MCF 10A (cell line): ENCODE data around the gene RAB36. TPM values are rescaled to one million over a fixed set of nuclear protein-coding genes. Genes with fewer than 3 reads are reported as not detected.

Experiments
- BruUV-seq: library from RNA; stranded (reverse); fragments of 400-500 nt; replicated peaks from 2 replicates; lab custom pipeline; 2021; lab: Mats Ljungman, UMichigan
- CTCF ChIA-PET: fragments of 300-600 bp; sonication (Branson Sonifier 250); formaldehyde crosslinking; extraction: SDS; loops from one replicate; lab custom pipeline; 2021; ENCODE audit warnings: antibody characterized with exemption, inconsistent platforms; lab: Yijun Ruan, JAX
- POLR2A ChIA-PET: fragments of 300-600, 350-650 bp; sonication (Branson Sonifier 250); formaldehyde crosslinking; extraction: SDS; loops from one replicate; lab custom pipeline; 2020; ENCODE audit warnings: antibody characterized with exemption, inconsistent platforms; lab: Yijun Ruan, JAX
- DNase-seq: peaks from one replicate; pipeline ENCODE4 v3.0.0-alpha.2; 2018; ENCODE audit not compliant: unreplicated experiment
- H3K27ac Mint-ChIP-seq: one replicate; pipeline ENCODE4 v1.8.0; 2022; ENCODE audit warnings: mild to moderate bottlenecking, low read depth, mixed read lengths; ENCODE audit not compliant: unreplicated experiment
- H3K27me3 Mint-ChIP-seq: one replicate; pipeline ENCODE4 v1.8.0; 2022; ENCODE audit warnings: mixed read lengths; ENCODE audit not compliant: insufficient read depth, unreplicated experiment
- H3K36me3 Mint-ChIP-seq: one replicate; pipeline ENCODE4 v1.8.0; 2022; ENCODE audit warnings: mild to moderate bottlenecking, moderate library complexity, mixed read lengths; ENCODE audit not compliant: insufficient read depth, unreplicated experiment
- H3K4me1 Mint-ChIP-seq: one replicate; pipeline ENCODE4 v1.8.0; 2022; ENCODE audit warnings: mixed read lengths; ENCODE audit not compliant: insufficient read depth, unreplicated experiment
- H3K4me3 Mint-ChIP-seq: one replicate; pipeline ENCODE4 v1.8.0; 2022; ENCODE audit warnings: mild to moderate bottlenecking, moderate library complexity, mixed read lengths; ENCODE audit not compliant: unreplicated experiment
- H3K9me3 Mint-ChIP-seq: one replicate; pipeline ENCODE4 v1.8.0; 2022; ENCODE audit warnings: mixed read lengths; ENCODE audit not compliant: unreplicated experiment
- intact Hi-C: fragments of 100-400 bp; cut with micrococcal nuclease; formaldehyde crosslinking; loops from 2 replicates; pipeline ENCODE4 v1.14.1; 2022
- total RNA-seq: library from RNA; stranded (reverse); gene quantifications from 2 replicates; pipeline ENCODE4 v1.2.3, GENCODE V29; 2022
- TF ChIP-seq, protein P1 (sequence below): fragments of 200-600 bp; IDR thresholded peaks from one replicate; pipeline ENCODE4 v1.8.0; 2022; ENCODE audit warnings: antibody characterized with exemption, mild to moderate bottlenecking; ENCODE audit not compliant: unreplicated experiment

RAB36 gene
- total RNA-seq, 1 experiment from 2014 or later: 8.5 TPM

DNA sequence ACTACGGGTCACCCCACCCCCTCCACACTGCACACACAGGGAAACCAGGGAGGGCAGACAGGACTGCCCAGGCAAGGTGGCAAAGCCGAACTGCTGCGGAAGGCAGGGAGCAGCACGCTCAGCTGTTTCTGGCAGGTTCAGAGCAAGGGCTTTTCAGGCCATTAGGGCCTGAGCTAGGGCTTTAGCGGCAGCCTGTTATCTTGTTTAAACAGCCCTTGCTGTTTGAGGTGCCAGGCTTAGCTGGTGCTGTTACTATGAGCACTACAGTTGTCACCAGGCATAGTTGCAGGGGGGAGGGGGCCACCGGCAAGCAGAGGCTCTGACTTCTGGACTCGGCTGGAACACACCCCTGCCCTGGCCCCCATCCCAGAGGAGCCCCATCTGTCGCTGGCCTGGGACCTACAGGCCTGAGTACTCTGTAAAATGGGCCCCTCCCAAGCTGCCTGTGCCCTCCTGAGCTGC lies 38.3 kb upstream of the RAB36 start:
- no peak overlapping the region for H3K27ac Mint-ChIP-seq
- CTCF ChIA-PET: interaction anchor here (0.7 kb wide), 1 partner anchor 147 kb away, joined by 4 read pairs; no protein-coding TSS in a partner anchor
- H3K9me3 Mint-ChIP-seq: no peaks in the 10 kb centered on the region
- POLR2A ChIA-PET: interaction anchor here (0.6 to 0.7 kb wide), 2 partner anchors 1072 to 1343 kb away, joined by 3 read pairs; no protein-coding TSS in a partner anchor
- no TSS peak for BruUV-seq
- DNase-seq: no peak
- no peaks in the 10 kb centered on the region for H3K4me1 Mint-ChIP-seq
- H3K27me3 Mint-ChIP-seq: no peaks in the 10 kb centered on the region
- no peak overlapping the region for H3K4me3 Mint-ChIP-seq
- intact Hi-C loops: no loop called here
- TF ChIP-seq, protein P1, sequence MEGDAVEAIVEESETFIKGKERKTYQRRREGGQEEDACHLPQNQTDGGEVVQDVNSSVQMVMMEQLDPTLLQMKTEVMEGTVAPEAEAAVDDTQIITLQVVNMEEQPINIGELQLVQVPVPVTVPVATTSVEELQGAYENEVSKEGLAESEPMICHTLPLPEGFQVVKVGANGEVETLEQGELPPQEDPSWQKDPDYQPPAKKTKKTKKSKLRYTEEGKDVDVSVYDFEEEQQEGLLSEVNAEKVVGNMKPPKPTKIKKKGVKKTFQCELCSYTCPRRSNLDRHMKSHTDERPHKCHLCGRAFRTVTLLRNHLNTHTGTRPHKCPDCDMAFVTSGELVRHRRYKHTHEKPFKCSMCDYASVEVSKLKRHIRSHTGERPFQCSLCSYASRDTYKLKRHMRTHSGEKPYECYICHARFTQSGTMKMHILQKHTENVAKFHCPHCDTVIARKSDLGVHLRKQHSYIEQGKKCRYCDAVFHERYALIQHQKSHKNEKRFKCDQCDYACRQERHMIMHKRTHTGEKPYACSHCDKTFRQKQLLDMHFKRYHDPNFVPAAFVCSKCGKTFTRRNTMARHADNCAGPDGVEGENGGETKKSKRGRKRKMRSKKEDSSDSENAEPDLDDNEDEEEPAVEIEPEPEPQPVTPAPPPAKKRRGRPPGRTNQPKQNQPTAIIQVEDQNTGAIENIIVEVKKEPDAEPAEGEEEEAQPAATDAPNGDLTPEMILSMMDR: no peak
- no peaks in the 10 kb centered on the region for H3K36me3 Mint-ChIP-seq

DNA sequence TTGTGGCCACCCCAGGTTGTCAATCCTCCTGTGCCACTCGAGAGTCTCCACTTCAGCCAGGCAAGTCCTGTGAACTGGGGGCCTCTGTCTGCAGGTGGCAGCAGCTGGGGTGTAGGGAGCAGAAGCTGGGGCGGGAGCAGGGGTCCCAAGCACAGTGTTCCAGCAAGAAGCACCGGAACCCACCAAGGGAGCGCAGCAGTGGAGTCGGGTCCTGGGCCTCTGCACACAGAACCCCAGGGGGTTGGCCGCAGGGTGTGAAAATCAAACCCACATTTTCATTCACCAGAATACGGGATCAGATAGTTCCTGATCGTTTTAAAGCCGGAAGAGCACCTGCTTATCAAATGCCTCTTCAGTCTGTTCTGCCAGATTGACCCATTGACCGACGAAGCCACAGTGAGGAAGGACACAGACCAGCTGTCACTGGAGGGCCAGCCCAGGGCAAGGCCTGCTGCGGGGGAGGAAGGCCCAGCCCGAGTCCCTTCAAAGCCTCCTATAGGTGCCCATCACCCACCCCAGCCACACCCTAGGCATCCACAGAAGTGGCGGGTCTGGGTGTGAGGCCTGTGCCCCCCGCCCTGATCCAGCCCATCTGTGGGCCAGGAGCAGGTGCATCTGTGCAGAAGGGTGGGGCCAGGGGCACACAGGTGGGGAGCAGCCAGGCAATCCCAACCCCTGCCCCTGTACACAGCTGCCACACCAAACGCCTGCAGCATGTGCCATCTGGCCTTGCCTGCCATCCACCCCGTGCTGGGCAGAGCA lies 37.6 kb upstream of the RAB36 start:
- no peaks in the 10 kb centered on the region for H3K4me1 Mint-ChIP-seq
- TF ChIP-seq, protein P1: no peak
- ChIA-PET CTCF (interaction anchor here (0.7 to 1.3 kb wide), 2 partner anchors 20 to 147 kb away, joined by 3 to 4 read pairs; no protein-coding TSS in a partner anchor), POLR2A (interaction anchor here (0.7 to 0.9 kb wide), 2 partner anchors 14 to 386 kb away, joined by 3 read pairs; no protein-coding TSS in a partner anchor)
- H3K9me3 Mint-ChIP-seq: no peaks in the 10 kb centered on the region
- intact Hi-C loops: no loop called here
- H3K27me3 Mint-ChIP-seq: no peaks in the 10 kb centered on the region
- no peak for DNase-seq
- H3K36me3 Mint-ChIP-seq: no peaks in the 10 kb centered on the region
- no TSS peak for BruUV-seq
- H3K4me3 Mint-ChIP-seq: no peak overlapping the region
- H3K27ac Mint-ChIP-seq: no peak overlapping the region

GRCh38 chr22:23108249-23109078 lies 36.8 kb upstream of the RAB36 start:
- H3K9me3 Mint-ChIP-seq: no peaks in the 10 kb centered on the region
- TF ChIP-seq, protein P1: no peak
- BruUV-seq: no TSS peak
- DNase-seq: no peak
- POLR2A ChIA-PET: interaction anchor here (0.9 kb wide), 1 partner anchor 13 kb away, joined by 3 read pairs; no protein-coding TSS in a partner anchor
- no peaks in the 10 kb centered on the region for H3K36me3 Mint-ChIP-seq
- no peaks in the 10 kb centered on the region for H3K4me1 Mint-ChIP-seq
- intact Hi-C loops: no loop called here
- H3K27ac Mint-ChIP-seq: no peak overlapping the region
- no peaks in the 10 kb centered on the region for H3K27me3 Mint-ChIP-seq
- CTCF ChIA-PET: interaction anchor here (1.1 to 1.3 kb wide), 2 partner anchors 19 to 151 kb away, joined by 3 to 5 read pairs; no protein-coding TSS in a partner anchor
- no peak overlapping the region for H3K4me3 Mint-ChIP-seq

DNA sequence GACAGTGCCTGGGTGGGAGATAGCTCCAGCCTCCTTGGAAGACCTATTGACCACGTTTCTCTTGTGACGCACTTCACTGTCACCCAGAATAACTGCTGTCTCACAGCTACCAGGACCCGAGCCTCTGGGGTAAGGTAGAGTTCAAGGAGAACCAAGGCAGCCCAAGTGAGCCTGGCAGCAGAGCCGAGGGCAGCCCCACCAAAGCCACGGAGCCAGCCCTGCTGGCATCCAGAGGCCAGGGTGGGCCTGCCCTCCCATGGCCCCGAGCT lies 36.3 kb upstream of the RAB36 start:
- BruUV-seq: no TSS peak
- POLR2A ChIA-PET: no interaction called here
- no peak overlapping the region for H3K27ac Mint-ChIP-seq

More for the DNA sequence above, 36.3 kb upstream of the RAB36 start:
- intact Hi-C loops: no loop called here
- no peak overlapping the region for H3K4me3 Mint-ChIP-seq
- H3K9me3 Mint-ChIP-seq: no peaks in the 10 kb centered on the region
- CTCF ChIA-PET: interaction anchor here (1.1 to 1.3 kb wide), 2 partner anchors 19 to 151 kb away, joined by 3 to 5 read pairs; no protein-coding TSS in a partner anchor
- no peak for DNase-seq
- no peaks in the 10 kb centered on the region for H3K4me1 Mint-ChIP-seq
- TF ChIP-seq, protein P1: no peak
- no peaks in the 10 kb centered on the region for H3K36me3 Mint-ChIP-seq
- no peaks in the 10 kb centered on the region for H3K27me3 Mint-ChIP-seq
